Epidermal melanocyte (primary cell): Measurements from ENCODE around the gene HHATL.

Source experiments
- DNase-seq: peaks from one replicate; pipeline ENCODE4 v3.0.0; 2011; ENCODE audit warnings: low spot score; ENCODE audit not compliant: insufficient read length

The HHATL gene

GRCh38 chr3:42665050-42665878, 37.3 kb downstream of the HHATL start:
- DNase-seq: no peak

- no peak for DNase-seq
Observed at GRCh38 chr3:42664438-42664803, 38.2 kb downstream of the HHATL start.

GRCh38 chr3:42663581-42664437, 38.8 kb downstream of the HHATL start:
- DNase-seq: no peak

GRCh38 chr3:42662813-42663535, 39.6 kb downstream of the HHATL start:
- DNase-seq: no peak

- DNase-seq: no peak
Observed at GRCh38 chr3:42662037-42662812, 40.4 kb downstream of the HHATL start.

- DNase-seq: no peak
Observed at GRCh38 chr3:42661593-42662022, 41.0 kb downstream of the HHATL start.

- DNase-seq: no peak
Observed at GRCh38 chr3:42660898-42661297, 41.7 kb downstream of the HHATL start.

- DNase-seq: no peak
Observed at GRCh38 chr3:42660131-42660715, 42.4 kb downstream of the HHATL start.

- no peak for DNase-seq
Observed at GRCh38 chr3:42659451-42660130, 43.0 kb downstream of the HHATL start.

GRCh38 chr3:42658771-42659390, 43.7 kb downstream of the HHATL start:
- no peak for DNase-seq

GRCh38 chr3:42658091-42658770, 44.4 kb downstream of the HHATL start:
- DNase-seq: no peak

GRCh38 chr3:42657675-42658074, 44.9 kb downstream of the HHATL start:
- no peak for DNase-seq

- no peak for DNase-seq
Observed at GRCh38 chr3:42656680-42657610, 45.7 kb downstream of the HHATL start.

GRCh38 chr3:42655980-42656679, 46.5 kb downstream of the HHATL start:
- DNase-seq: no peak

- DNase-seq: no peak
Observed at GRCh38 chr3:42655331-42655888, 47.2 kb downstream of the HHATL start.

GRCh38 chr3:42654331-42655201, 48.0 kb downstream of the HHATL start:
- peak; percentile 69 for DNase-seq
